GM12892 (cell line): ENCODE measurements around the gene GNAZ.

Experiments used
- POLR2A ChIP-seq: IDR thresholded peaks from 2 replicates; pipeline ENCODE4 v1.6.1; 2011; ENCODE audit warnings: low read depth, low read length, control low read depth
- POLR2AphosphoS5 ChIP-seq: IDR thresholded peaks from 2 replicates; pipeline ENCODE4 v1.6.1; 2011; ENCODE audit warnings: low read depth, low read length, control low read depth

GRCh38 chr22:23054531-23055257 is 15.6 kb upstream of the GNAZ start:
- no peak for TF ChIP-seq POLR2A
- no peak for TF ChIP-seq POLR2AphosphoS5
